ENCODE results near the gene TNRC18. TPM values are rescaled to one million over a fixed set of nuclear protein-coding genes. Genes with fewer than 3 reads are reported as not detected.
"Not testable (repeated sequence)": the region's sequence is repeated elsewhere in the genome, so short reads cannot be mapped to it uniquely, and the experiment has no call there.

Gene TNRC18
- polyA plus RNA-seq, 4 donors, result 5.4 to 89.8 (median 29.2) TPM

DNA sequence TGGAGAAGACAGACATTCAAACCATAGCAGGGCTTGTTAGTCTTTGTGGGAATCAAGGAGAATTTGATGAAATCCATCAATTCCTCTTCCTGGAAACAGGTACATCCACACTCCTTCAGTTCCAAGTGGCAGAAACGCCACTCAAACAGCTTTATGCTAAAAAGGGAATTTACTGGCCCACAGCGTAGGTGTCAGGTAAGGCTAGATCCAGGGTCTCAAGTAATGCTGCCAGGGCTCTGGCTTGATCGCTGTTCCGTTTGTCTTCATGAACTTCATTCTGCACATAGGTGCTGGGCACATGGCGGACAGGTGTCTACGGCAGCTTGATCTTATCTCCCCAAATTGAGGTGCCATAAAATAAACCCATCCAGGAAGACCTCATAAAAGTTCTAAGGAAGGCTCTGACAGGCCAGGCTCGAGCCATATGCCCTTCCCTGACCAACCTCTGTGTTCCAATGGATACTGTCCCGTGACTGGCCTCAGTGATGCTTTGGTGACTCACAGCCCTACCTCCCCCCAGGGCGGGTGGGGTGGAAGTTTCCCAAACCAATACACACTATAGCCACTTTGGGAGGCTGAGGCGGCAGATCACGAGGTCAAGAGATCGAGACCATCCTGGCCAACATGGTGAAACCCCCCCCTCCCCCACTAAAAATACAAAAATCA is 153.5 kb downstream of the TNRC18 start:
- H3K4me3 ChIP-seq (ENCODE audit: low read depth in 1 of 3, low read length in 3 of 3); H3K27me3 ChIP-seq (ENCODE audit: control insufficient read depth in 3 of 3, insufficient read depth in 3 of 3, low read length in 3 of 3); H3K4me1 ChIP-seq (ENCODE audit: control insufficient read depth in 3 of 3, insufficient read depth in 2 of 3, low read depth in 1 of 3, low read length in 2 of 3); H3K9me3 ChIP-seq (ENCODE audit: control insufficient read depth in 2 of 2, insufficient read depth in 1 of 2, low read depth in 1 of 2, low read length in 1 of 2); FAIRE-seq; H3K36me3 ChIP-seq (ENCODE audit: control insufficient read depth in 3 of 3, insufficient read depth in 2 of 3, low read depth in 1 of 3, low read length in 3 of 3); DNase-seq; H3K27ac ChIP-seq (ENCODE audit: low read depth in 1 of 3, low read length in 2 of 3): not testable (repeated sequence)
- 28 to 60% (median 52%) methylated on average over 12 of the region's 12 CpGs for WGBS, 3 donors

DNA sequence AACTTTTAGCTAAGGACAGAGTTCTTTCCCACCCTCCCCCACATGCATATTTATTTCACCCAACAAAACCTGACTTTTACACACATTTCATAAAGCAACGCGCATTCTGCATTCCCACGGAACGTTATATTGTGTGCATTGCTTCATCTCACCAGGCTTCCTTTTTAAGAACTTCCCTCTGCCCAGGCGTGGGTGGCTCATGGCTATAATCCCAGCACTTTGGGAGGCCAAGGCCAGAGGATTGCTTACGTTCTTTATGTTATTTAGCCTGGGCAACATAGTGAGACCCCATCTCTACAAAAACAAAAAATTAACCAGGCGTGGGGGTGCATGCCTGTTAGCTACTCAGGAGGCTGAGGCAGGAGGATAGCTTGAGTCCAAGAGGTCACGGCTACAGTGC is 155.8 kb downstream of the TNRC18 start:
- 81 to 89% (median 83%) methylated on average over 8 of the region's 8 CpGs for WGBS, 3 donors
- DNase-seq; H3K4me1 ChIP-seq (ENCODE audit: control insufficient read depth in 3 of 3, insufficient read depth in 2 of 3, low read depth in 1 of 3, low read length in 2 of 3); H3K36me3 ChIP-seq (ENCODE audit: control insufficient read depth in 3 of 3, insufficient read depth in 2 of 3, low read depth in 1 of 3, low read length in 3 of 3); H3K27me3 ChIP-seq (ENCODE audit: control insufficient read depth in 3 of 3, insufficient read depth in 3 of 3, low read length in 3 of 3); H3K27ac ChIP-seq (ENCODE audit: low read depth in 1 of 3, low read length in 2 of 3); FAIRE-seq; H3K4me3 ChIP-seq (ENCODE audit: low read depth in 1 of 3, low read length in 3 of 3); H3K9me3 ChIP-seq (ENCODE audit: control insufficient read depth in 2 of 2, insufficient read depth in 1 of 2, low read depth in 1 of 2, low read length in 1 of 2): not testable (repeated sequence)

DNA sequence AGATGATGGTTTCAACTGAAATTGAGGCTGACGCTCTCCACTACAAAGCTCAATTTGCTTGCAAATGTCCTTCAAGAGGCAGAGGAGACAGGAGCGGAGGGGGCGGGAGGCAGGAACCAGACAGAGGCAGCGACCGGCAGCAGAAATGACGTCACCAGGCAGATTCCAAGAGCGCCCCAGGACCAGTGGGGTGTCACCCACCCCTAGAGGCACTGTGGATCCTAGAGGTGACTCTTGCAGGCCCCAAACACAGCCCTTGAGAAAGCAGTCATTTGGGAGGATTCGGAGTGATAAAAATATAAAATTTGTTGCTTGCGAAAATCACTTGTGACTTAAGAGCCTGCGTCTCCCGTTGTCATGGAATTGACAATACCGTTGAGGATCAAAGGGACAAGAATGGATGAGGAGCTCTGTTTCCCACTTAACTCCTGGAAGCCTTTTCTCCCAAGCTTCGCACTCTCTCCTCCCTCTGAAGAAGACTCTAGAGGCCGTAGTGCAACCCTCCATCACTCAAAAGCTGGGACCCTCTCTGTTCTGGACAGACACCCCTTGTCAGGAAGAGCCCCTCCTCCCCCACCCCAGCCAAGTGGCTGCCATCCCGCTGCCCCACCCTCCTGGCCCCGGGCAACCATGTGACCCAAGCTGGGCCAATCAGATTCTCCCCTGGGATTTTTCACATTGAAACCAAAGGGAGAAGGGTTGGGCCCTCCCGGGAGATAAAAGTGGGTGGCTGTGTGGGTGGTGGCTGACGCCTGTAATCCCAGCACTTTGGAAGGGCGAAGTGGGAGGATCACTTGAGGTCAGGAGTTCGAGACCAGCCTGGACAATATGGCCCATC is 157.2 kb downstream of the TNRC18 start:
- FAIRE-seq (no peak), DNase-seq (no peak)
- Histone ChIP-seq H3K36me3 (ENCODE audit: control insufficient read depth in 3 of 3, insufficient read depth in 2 of 3, low read depth in 1 of 3, low read length in 3 of 3) (no peaks in the 10 kb centered on the region), H3K4me1 (ENCODE audit: control insufficient read depth in 3 of 3, insufficient read depth in 2 of 3, low read depth in 1 of 3, low read length in 2 of 3) (no peaks in the 10 kb centered on the region), H3K9me3 (ENCODE audit: control insufficient read depth in 2 of 2, insufficient read depth in 1 of 2, low read depth in 1 of 2, low read length in 1 of 2) (peaks cover 0 to 6% of the 10 kb centered on the region in 2 donors), H3K4me3 (ENCODE audit: low read depth in 1 of 3, low read length in 3 of 3) (no peak overlapping the region), H3K27ac (ENCODE audit: low read depth in 1 of 3, low read length in 2 of 3) (no peak overlapping the region), H3K27me3 (ENCODE audit: control insufficient read depth in 3 of 3, insufficient read depth in 3 of 3, low read length in 3 of 3) (no peaks in the 10 kb centered on the region)
- WGBS, 3 donors, result 53 to 61% (median 61%) methylated on average over 20 of the region's 20 CpGs

DNA sequence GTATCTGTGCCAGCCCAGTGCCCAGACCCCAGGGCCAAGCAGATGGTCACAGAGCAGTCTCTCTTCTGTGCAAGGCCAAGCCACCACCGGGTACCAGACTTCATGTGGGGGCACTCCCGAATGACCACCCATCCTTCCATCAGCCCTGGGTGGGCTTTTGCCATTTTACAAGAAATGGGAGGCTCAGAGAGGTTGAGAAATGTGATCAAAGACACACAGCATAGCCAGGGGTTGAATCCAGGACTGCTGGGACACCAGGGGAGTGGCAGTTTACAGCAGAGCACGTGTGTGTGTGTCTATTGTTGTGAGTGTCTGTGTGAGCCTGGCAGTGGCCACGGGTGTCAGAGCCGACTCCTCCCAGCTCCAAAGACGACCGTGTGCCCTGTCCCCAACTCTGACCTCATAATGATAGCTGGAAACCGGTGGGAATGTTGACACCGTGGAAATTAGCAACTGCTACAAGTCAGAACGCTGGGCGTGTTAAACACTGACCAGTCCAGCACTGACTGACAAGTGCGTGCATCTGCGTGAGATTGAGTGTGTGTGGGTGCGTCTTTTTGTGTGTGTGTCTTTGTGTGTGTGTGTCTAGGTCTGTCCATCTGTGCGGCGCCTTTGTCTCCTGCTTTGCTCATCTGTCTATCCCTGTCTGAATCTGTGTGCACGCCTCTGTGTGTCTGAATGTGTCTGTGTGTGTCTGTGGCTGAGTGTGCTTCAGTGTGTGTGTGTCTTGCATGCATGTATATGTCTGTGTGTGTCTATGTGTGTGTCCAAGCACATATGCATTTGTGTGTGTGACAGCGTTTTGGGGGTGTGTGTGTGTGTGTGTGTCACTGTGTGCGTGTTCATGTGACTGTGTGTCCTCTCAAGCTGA is 158.1 kb downstream of the TNRC18 start:
- H3K36me3 ChIP-seq (ENCODE audit: control insufficient read depth in 3 of 3, insufficient read depth in 2 of 3, low read depth in 1 of 3, low read length in 3 of 3), result no peaks in the 10 kb centered on the region
- 53 to 63% (median 56%) methylated on average over 19 of the region's 19 CpGs for WGBS, 3 donors

DNA sequence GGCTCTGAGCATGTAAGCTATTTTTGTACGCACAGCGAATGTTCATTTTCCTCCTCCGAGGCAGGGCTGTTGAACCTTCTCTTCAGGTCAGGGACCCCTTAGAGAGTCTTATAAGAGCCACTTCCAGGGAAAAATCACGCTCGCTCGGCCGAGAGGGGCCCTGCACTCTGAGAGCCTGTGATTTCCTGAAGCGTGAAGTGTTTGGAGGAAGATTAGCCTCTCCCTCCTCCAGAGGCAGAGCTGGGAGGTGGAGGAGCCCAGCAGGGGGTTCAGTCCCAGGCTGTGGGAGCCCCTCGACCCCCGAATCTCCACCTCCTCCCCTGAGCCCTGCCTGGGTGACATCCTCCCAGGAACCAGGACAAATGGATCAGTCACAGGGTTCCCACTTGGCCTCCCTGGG is 160.6 kb downstream of the TNRC18 start:
- DNase-seq; H3K27ac ChIP-seq (ENCODE audit: low read depth in 1 of 3, low read length in 2 of 3); H3K4me1 ChIP-seq (ENCODE audit: control insufficient read depth in 3 of 3, insufficient read depth in 2 of 3, low read depth in 1 of 3, low read length in 2 of 3); H3K36me3 ChIP-seq (ENCODE audit: control insufficient read depth in 3 of 3, insufficient read depth in 2 of 3, low read depth in 1 of 3, low read length in 3 of 3); H3K9me3 ChIP-seq (ENCODE audit: control insufficient read depth in 2 of 2, insufficient read depth in 1 of 2, low read depth in 1 of 2, low read length in 1 of 2); H3K27me3 ChIP-seq (ENCODE audit: control insufficient read depth in 3 of 3, insufficient read depth in 3 of 3, low read length in 3 of 3); FAIRE-seq; H3K4me3 ChIP-seq (ENCODE audit: low read depth in 1 of 3, low read length in 3 of 3): not testable (repeated sequence)
- WGBS, 3 donors, result 70 to 76% (median 75%) methylated on average over 10 of the region's 10 CpGs

More for the DNA sequence above, 158.1 kb downstream of the TNRC18 start:
- Histone ChIP-seq H3K9me3 (ENCODE audit: control insufficient read depth in 2 of 2, insufficient read depth in 1 of 2, low read depth in 1 of 2, low read length in 1 of 2) (peaks cover 0 to 6% of the 10 kb centered on the region in 2 donors), H3K27me3 (ENCODE audit: control insufficient read depth in 3 of 3, insufficient read depth in 3 of 3, low read length in 3 of 3) (no peaks in the 10 kb centered on the region), H3K4me1 (ENCODE audit: control insufficient read depth in 3 of 3, insufficient read depth in 2 of 3, low read depth in 1 of 3, low read length in 2 of 3) (no peaks in the 10 kb centered on the region), H3K4me3 (ENCODE audit: low read depth in 1 of 3, low read length in 3 of 3) (no peak overlapping the region), H3K27ac (ENCODE audit: low read depth in 1 of 3, low read length in 2 of 3) (no peak overlapping the region)
- FAIRE-seq (no peak), DNase-seq (no peak)

DNA sequence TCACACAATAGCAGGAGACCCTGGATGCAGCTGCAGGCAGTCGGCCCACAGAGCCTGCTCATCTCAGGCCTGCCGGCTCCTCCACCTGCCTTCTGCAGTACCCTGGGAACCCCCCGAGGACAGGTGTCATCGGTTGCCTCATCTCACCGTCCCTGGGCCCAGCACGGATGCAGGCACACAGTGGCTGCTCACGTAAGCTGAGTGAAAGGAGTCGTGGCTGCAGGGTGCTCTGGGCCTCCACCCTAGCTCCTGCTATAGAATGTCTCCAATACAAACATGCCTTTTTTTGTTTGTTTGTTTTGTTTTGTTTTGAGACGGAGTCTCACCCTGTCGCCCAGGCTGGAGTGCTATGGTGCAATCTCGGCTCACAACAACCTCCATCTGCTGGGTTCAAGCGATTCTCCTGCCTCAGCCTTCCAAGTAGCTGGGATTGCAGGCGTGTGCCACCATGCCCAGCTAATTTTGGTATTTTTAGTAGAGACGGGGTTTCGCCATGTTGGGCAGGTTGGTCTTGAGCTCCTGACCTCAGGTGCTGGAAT is 163.0 kb downstream of the TNRC18 start:
- H3K27ac ChIP-seq (ENCODE audit: low read depth in 1 of 3, low read length in 2 of 3); FAIRE-seq; H3K36me3 ChIP-seq (ENCODE audit: control insufficient read depth in 3 of 3, insufficient read depth in 2 of 3, low read depth in 1 of 3, low read length in 3 of 3); DNase-seq; H3K4me1 ChIP-seq (ENCODE audit: control insufficient read depth in 3 of 3, insufficient read depth in 2 of 3, low read depth in 1 of 3, low read length in 2 of 3); H3K9me3 ChIP-seq (ENCODE audit: control insufficient read depth in 2 of 2, insufficient read depth in 1 of 2, low read depth in 1 of 2, low read length in 1 of 2); H3K27me3 ChIP-seq (ENCODE audit: control insufficient read depth in 3 of 3, insufficient read depth in 3 of 3, low read length in 3 of 3); H3K4me3 ChIP-seq (ENCODE audit: low read depth in 1 of 3, low read length in 3 of 3): not testable (repeated sequence)
- WGBS, 3 donors, result 89 to 90% (median 90%) methylated on average over 15 of the region's 15 CpGs

All from small intestine (tissue), 7 donors.